Measurements from ENCODE around the gene BMP2K. TPM values are rescaled to one million over a fixed set of nuclear protein-coding genes. Genes with fewer than 3 reads are reported as not detected.

BMP2K gene
- total and polyA plus RNA-seq, 2 experiments from 2014 or later: 8.2 to 32.5 TPM

DNA sequence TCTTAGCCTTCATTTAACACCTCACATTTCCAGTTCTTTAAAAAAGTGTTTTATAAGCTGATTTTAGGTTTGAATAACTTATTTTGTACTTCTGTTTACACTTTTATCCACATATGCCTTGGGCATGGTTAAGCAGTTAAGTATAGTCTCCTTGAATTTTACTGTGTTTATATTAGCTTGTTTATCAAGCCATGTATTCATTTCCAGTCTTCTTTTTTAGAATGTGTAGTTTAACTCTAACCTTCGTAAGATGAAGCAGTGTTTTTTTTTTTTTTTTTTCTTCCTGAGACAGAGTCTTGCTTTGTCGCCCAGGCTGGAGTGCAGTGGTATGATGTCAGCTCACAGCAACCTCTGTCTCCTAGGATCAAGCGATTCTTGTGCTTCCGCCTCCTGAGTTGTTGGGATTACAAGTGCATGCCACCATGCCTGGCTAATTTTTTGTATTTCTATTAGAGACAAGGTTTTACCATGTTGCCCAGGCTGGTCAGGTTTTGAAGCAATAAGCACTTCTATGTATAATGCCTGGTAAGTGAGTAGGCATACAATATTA lies 42.5 kb downstream of the BMP2K start:
- Mint-ChIP-seq H3K27ac (no peak overlapping the region), H3K9me3 (no peaks in the 10 kb centered on the region), H3K4me3 (no peak overlapping the region), H3K4me1 (peaks cover 12% of the 10 kb centered on the region), H3K36me3 (ENCODE audit: low read depth) (no peaks in the 10 kb centered on the region), H3K27me3 (ENCODE audit: insufficient read depth, low read depth, poor library complexity) (no peaks in the 10 kb centered on the region)
- Histone ChIP-seq H3K4me3 (no peak overlapping the region), H3K4me1 (ENCODE audit: insufficient read depth) (peaks cover 6% of the 10 kb centered on the region), H3K4me2 (no peak overlapping the region), H3K27me3 (ENCODE audit: insufficient read depth) (no peaks in the 10 kb centered on the region), H3K36me3 (ENCODE audit: insufficient read depth) (no peaks in the 10 kb centered on the region), H2AFZ (no peak overlapping the region), H3K9me2 (ENCODE audit: insufficient read depth) (no peaks in the 10 kb centered on the region), H3F3A (replicated peaks; ENCODE audit: low read depth) (no peaks in the 10 kb centered on the region), H3K27ac (ENCODE audit: low read depth) (no peak overlapping the region), H3K79me2 (replicated peaks; ENCODE audit: insufficient read depth) (peaks cover 42% of the 10 kb centered on the region), H4K20me1 (replicated peaks; ENCODE audit: insufficient read depth) (no peaks in the 10 kb centered on the region)
- TF ChIP-seq, protein P1, sequence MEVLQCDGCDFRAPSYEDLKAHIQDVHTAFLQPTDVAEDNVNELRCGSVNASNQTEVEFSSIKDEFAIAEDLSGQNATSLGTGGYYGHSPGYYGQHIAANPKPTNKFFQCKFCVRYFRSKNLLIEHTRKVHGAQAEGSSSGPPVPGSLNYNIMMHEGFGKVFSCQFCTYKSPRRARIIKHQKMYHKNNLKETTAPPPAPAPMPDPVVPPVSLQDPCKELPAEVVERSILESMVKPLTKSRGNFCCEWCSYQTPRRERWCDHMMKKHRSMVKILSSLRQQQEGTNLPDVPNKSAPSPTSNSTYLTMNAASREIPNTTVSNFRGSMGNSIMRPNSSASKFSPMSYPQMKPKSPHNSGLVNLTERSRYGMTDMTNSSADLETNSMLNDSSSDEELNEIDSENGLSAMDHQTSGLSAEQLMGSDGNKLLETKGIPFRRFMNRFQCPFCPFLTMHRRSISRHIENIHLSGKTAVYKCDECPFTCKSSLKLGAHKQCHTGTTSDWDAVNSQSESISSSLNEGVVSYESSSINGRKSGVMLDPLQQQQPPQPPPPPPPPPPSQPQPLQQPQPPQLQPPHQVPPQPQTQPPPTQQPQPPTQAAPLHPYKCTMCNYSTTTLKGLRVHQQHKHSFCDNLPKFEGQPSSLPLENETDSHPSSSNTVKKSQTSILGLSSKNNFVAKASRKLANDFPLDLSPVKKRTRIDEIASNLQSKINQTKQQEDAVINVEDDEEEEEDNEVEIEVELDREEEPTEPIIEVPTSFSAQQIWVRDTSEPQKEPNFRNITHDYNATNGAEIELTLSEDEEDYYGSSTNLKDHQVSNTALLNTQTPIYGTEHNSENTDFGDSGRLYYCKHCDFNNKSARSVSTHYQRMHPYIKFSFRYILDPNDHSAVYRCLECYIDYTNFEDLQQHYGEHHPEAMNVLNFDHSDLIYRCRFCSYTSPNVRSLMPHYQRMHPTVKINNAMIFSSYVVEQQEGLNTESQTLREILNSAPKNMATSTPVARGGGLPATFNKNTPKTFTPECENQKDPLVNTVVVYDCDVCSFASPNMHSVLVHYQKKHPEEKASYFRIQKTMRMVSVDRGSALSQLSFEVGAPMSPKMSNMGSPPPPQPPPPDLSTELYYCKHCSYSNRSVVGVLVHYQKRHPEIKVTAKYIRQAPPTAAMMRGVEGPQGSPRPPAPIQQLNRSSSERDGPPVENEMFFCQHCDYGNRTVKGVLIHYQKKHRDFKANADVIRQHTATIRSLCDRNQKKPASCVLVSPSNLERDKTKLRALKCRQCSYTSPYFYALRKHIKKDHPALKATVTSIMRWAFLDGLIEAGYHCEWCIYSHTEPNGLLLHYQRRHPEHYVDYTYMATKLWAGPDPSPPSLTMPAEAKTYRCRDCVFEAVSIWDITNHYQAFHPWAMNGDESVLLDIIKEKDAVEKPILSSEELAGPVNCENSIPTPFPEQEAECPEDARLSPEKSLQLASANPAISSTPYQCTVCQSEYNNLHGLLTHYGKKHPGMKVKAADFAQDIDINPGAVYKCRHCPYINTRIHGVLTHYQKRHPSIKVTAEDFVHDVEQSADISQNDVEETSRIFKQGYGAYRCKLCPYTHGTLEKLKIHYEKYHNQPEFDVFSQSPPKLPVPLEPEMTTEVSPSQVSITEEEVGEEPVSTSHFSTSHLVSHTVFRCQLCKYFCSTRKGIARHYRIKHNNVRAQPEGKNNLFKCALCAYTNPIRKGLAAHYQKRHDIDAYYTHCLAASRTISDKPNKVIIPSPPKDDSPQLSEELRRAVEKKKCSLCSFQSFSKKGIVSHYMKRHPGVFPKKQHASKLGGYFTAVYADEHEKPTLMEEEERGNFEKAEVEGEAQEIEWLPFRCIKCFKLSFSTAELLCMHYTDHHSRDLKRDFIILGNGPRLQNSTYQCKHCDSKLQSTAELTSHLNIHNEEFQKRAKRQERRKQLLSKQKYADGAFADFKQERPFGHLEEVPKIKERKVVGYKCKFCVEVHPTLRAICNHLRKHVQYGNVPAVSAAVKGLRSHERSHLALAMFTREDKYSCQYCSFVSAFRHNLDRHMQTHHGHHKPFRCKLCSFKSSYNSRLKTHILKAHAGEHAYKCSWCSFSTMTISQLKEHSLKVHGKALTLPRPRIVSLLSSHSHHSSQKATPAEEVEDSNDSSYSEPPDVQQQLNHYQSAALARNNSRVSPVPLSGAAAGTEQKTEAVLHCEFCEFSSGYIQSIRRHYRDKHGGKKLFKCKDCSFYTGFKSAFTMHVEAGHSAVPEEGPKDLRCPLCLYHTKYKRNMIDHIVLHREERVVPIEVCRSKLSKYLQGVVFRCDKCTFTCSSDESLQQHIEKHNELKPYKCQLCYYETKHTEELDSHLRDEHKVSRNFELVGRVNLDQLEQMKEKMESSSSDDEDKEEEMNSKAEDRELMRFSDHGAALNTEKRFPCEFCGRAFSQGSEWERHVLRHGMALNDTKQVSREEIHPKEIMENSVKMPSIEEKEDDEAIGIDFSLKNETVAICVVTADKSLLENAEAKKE (CRISPR knock-in tag; IDR thresholded peaks at IDR 0.05): no peak
- TF ChIP-seq, protein P2, sequence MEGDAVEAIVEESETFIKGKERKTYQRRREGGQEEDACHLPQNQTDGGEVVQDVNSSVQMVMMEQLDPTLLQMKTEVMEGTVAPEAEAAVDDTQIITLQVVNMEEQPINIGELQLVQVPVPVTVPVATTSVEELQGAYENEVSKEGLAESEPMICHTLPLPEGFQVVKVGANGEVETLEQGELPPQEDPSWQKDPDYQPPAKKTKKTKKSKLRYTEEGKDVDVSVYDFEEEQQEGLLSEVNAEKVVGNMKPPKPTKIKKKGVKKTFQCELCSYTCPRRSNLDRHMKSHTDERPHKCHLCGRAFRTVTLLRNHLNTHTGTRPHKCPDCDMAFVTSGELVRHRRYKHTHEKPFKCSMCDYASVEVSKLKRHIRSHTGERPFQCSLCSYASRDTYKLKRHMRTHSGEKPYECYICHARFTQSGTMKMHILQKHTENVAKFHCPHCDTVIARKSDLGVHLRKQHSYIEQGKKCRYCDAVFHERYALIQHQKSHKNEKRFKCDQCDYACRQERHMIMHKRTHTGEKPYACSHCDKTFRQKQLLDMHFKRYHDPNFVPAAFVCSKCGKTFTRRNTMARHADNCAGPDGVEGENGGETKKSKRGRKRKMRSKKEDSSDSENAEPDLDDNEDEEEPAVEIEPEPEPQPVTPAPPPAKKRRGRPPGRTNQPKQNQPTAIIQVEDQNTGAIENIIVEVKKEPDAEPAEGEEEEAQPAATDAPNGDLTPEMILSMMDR (conservative IDR thresholded peaks at IDR 0.05; ENCODE audit: low read depth in 2 of 2): no peak
- TF ChIP-seq, protein P3, sequence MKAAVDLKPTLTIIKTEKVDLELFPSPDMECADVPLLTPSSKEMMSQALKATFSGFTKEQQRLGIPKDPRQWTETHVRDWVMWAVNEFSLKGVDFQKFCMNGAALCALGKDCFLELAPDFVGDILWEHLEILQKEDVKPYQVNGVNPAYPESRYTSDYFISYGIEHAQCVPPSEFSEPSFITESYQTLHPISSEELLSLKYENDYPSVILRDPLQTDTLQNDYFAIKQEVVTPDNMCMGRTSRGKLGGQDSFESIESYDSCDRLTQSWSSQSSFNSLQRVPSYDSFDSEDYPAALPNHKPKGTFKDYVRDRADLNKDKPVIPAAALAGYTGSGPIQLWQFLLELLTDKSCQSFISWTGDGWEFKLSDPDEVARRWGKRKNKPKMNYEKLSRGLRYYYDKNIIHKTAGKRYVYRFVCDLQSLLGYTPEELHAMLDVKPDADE (IDR thresholded peaks at IDR 0.05): no peak
- TF ChIP-seq ZNF114 (CRISPR knock-in tag; IDR thresholded peaks at IDR 0.05): no peak
- TF ChIP-seq CREB1 (CRISPR knock-in tag; IDR thresholded peaks at IDR 0.05; ENCODE audit: low read depth): no peak
- TF ChIP-seq, protein P4, sequence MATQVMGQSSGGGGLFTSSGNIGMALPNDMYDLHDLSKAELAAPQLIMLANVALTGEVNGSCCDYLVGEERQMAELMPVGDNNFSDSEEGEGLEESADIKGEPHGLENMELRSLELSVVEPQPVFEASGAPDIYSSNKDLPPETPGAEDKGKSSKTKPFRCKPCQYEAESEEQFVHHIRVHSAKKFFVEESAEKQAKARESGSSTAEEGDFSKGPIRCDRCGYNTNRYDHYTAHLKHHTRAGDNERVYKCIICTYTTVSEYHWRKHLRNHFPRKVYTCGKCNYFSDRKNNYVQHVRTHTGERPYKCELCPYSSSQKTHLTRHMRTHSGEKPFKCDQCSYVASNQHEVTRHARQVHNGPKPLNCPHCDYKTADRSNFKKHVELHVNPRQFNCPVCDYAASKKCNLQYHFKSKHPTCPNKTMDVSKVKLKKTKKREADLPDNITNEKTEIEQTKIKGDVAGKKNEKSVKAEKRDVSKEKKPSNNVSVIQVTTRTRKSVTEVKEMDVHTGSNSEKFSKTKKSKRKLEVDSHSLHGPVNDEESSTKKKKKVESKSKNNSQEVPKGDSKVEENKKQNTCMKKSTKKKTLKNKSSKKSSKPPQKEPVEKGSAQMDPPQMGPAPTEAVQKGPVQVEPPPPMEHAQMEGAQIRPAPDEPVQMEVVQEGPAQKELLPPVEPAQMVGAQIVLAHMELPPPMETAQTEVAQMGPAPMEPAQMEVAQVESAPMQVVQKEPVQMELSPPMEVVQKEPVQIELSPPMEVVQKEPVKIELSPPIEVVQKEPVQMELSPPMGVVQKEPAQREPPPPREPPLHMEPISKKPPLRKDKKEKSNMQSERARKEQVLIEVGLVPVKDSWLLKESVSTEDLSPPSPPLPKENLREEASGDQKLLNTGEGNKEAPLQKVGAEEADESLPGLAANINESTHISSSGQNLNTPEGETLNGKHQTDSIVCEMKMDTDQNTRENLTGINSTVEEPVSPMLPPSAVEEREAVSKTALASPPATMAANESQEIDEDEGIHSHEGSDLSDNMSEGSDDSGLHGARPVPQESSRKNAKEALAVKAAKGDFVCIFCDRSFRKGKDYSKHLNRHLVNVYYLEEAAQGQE (IDR thresholded peaks at IDR 0.05; ENCODE audit: unreplicated experiment): no peak
- TF ChIP-seq EZH2phosphoT487 (IDR thresholded peaks at IDR 0.05; ENCODE audit: unreplicated experiment): no peak
- no peak for ATAC-seq
- DNase-seq (ENCODE audit: low spot score): no peak

Measured in GM23338 (cell line).